SK-N-SH treated with all-trans-retinoic acid at 6 μM for 48 hours (cell line): ENCODE results near the gene AXIN1.

ENCODE experiments used
- ATAC-seq: fragments of 200-7000 bp; cut with Tn5 transposase; 3 replicates; pipeline ENCODE4 v1.9.1; 2020; ENCODE audit warnings: mild to moderate bottlenecking, moderate library complexity
- ARNTL ChIP-seq: fragments of 450-650 bp; formaldehyde crosslinking; IDR thresholded peaks from 2 replicates; pipeline ENCODE4 v1.5.0; 2020; ENCODE audit warnings: low read depth, mild to moderate bottlenecking, moderate library complexity, borderline replicate concordance
- BACH2 ChIP-seq: fragments of 250-450 bp; sonication (Bioruptor Pico); IDR thresholded peaks from 2 replicates; pipeline ENCODE4 v1.9.0; 2021; ENCODE audit warnings: mild to moderate bottlenecking, borderline replicate concordance
- CSDC2 ChIP-seq: fragments of 250-450 bp; sonication (Bioruptor Pico); IDR thresholded peaks from 2 replicates; pipeline ENCODE4 v1.5.0; 2020; ENCODE audit warnings: mild to moderate bottlenecking, moderate library complexity
- ISL1 ChIP-seq: fragments of 250-450 bp; sonication (Bioruptor Pico); IDR thresholded peaks from 2 replicates; pipeline ENCODE4 v2.1.2; 2022; ENCODE audit warnings: mild to moderate bottlenecking, moderate library complexity
- PPARA ChIP-seq: fragments of 250-450 bp; sonication (Bioruptor Pico); IDR thresholded peaks from 2 replicates; pipeline ENCODE4 v1.5.0; 2020; ENCODE audit warnings: mild to moderate bottlenecking, borderline replicate concordance
- RARB ChIP-seq: fragments of 250-450 bp; sonication (Bioruptor Pico); IDR thresholded peaks from 2 replicates; pipeline ENCODE4 v1.8.0; 2021; ENCODE audit warnings: mild to moderate bottlenecking, moderate library complexity
- SNAI2 ChIP-seq: fragments of 250-450 bp; sonication (Bioruptor Pico); IDR thresholded peaks from 2 replicates; pipeline ENCODE4 v1.5.0; 2020; ENCODE audit warnings: mild to moderate bottlenecking, moderate library complexity
- TCF4 ChIP-seq: fragments of 250-450 bp; sonication (Bioruptor Pico); IDR thresholded peaks from 2 replicates; pipeline ENCODE4 v1.8.0; 2021; ENCODE audit warnings: mild to moderate bottlenecking, moderate library complexity, borderline replicate concordance
- TSHZ2 ChIP-seq: fragments of 250-450 bp; sonication (Bioruptor Pico); IDR thresholded peaks from 2 replicates; pipeline ENCODE4 v1.5.0; 2020; ENCODE audit warnings: mild to moderate bottlenecking, moderate library complexity
- ZFP3 ChIP-seq: fragments of 250-450 bp; sonication (Bioruptor Pico); IDR thresholded peaks from 2 replicates; pipeline ENCODE4 v1.5.0; 2020; ENCODE audit warnings: mild to moderate bottlenecking, moderate library complexity
- ZFP30 ChIP-seq: fragments of 450-650 bp; formaldehyde crosslinking; IDR thresholded peaks from 2 replicates; pipeline ENCODE4 v1.5.0; 2022; ENCODE audit warnings: mild to moderate bottlenecking, moderate library complexity
- ZNF70 ChIP-seq: fragments of 450-650 bp; formaldehyde crosslinking; IDR thresholded peaks from 2 replicates; pipeline ENCODE4 v1.5.0; 2020; ENCODE audit warnings: mild to moderate bottlenecking, moderate library complexity
- ZNF8 ChIP-seq: fragments of 450-650 bp; formaldehyde crosslinking; IDR thresholded peaks from 2 replicates; pipeline ENCODE4 v1.5.0; 2020; ENCODE audit warnings: mild to moderate bottlenecking, moderate library complexity
- TF ChIP-seq, protein P1 (sequence below): fragments of 250-450 bp; sonication (Bioruptor Pico); IDR thresholded peaks from 2 replicates; pipeline ENCODE4 v1.8.0; 2020; ENCODE audit warnings: mild to moderate bottlenecking, moderate library complexity, borderline replicate concordance
- TF ChIP-seq, protein P2 (sequence below): fragments of 250-450 bp; sonication (Bioruptor Pico); IDR thresholded peaks from 2 replicates; pipeline ENCODE4 v1.5.1; 2021; ENCODE audit warnings: mild to moderate bottlenecking, moderate library complexity
- TF ChIP-seq, protein P3 (sequence below): fragments of 250-450 bp; sonication (Bioruptor Pico); IDR thresholded peaks from 2 replicates; pipeline ENCODE4 v1.5.1; 2020; ENCODE audit warnings: low read depth, mild to moderate bottlenecking, moderate library complexity
- TF ChIP-seq, protein P4 (sequence below): fragments of 250-450 bp; sonication (Bioruptor Pico); IDR thresholded peaks from 2 replicates; pipeline ENCODE4 v1.8.0; 2021; ENCODE audit warnings: low read depth, mild to moderate bottlenecking, moderate library complexity, borderline replicate concordance

Gene AXIN1

DNA sequence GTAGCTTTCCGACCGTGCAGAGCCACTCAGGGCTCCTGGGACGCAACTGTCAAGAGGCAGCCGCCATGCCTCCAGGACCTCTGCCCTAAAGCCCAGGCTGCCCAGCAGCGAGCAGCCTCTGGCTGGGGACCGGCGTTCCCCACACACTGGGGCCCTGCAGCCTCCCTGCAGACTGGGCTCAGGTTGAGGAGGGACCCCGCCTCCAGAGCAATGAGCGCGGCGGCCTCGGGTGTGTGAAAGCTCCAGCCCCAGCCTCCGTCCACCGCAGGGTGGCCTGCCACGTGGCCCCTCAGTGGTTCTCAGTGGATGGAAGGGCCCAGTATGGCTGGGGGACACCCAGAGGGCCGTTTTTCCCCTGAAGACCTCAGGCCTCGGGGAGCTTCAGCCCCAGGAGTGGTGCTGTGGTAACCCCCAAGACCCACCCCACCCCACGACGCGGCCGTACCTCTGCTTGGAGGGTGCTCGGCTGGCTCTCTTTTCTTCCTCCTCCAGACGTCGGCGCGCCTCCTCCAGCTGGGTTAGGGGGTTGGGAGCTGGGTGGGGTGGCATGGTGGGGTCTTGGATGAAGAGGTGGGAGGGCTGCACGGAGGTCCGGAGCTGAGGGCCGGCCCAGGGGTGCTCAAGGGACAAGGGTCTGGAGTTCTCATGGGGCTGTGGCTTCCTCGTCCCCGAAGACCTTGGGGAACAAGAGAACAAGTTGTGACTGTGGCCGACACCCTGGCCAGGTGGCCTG is 59.3 kb downstream of the AXIN1 start:
- TF ChIP-seq TCF4 (no peak), ARNTL (no peak), ZNF8 (CRISPR knock-in tag) (no peak), ZFP3 (CRISPR knock-in tag) (no peak), BACH2 (no peak)
- TF ChIP-seq, protein P1, sequence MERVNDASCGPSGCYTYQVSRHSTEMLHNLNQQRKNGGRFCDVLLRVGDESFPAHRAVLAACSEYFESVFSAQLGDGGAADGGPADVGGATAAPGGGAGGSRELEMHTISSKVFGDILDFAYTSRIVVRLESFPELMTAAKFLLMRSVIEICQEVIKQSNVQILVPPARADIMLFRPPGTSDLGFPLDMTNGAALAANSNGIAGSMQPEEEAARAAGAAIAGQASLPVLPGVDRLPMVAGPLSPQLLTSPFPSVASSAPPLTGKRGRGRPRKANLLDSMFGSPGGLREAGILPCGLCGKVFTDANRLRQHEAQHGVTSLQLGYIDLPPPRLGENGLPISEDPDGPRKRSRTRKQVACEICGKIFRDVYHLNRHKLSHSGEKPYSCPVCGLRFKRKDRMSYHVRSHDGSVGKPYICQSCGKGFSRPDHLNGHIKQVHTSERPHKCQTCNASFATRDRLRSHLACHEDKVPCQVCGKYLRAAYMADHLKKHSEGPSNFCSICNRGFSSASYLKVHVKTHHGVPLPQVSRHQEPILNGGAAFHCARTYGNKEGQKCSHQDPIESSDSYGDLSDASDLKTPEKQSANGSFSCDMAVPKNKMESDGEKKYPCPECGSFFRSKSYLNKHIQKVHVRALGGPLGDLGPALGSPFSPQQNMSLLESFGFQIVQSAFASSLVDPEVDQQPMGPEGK (CRISPR knock-in tag) = no peak
- TF ChIP-seq, all 23 proteins: peak for 0
- no peak for ATAC-seq

GRCh38 chr16:291539-291938 is 61.0 kb downstream of the AXIN1 start:
- TF ChIP-seq ARNTL (no peak), ZFP30 (no peak), PPARA (CRISPR knock-in tag) (no peak), RARB (CRISPR knock-in tag) (no peak), CSDC2 (CRISPR knock-in tag) (no peak), ZNF8 (CRISPR knock-in tag) (no peak), BACH2 (no peak), TSHZ2 (CRISPR knock-in tag) (no peak), SNAI2 (CRISPR knock-in tag) (no peak), ISL1 (no peak), TCF4 (no peak), ZFP3 (CRISPR knock-in tag) (no peak), ZNF70 (CRISPR knock-in tag) (no peak)
- TF ChIP-seq, protein P2, sequence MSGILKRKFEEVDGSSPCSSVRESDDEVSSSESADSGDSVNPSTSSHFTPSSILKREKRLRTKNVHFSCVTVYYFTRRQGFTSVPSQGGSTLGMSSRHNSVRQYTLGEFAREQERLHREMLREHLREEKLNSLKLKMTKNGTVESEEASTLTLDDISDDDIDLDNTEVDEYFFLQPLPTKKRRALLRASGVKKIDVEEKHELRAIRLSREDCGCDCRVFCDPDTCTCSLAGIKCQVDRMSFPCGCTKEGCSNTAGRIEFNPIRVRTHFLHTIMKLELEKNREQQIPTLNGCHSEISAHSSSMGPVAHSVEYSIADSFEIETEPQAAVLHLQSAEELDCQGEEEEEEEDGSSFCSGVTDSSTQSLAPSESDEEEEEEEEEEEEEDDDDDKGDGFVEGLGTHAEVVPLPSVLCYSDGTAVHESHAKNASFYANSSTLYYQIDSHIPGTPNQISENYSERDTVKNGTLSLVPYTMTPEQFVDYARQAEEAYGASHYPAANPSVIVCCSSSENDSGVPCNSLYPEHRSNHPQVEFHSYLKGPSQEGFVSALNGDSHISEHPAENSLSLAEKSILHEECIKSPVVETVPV (CRISPR knock-in tag) = no peak
- TF ChIP-seq, protein P3, sequence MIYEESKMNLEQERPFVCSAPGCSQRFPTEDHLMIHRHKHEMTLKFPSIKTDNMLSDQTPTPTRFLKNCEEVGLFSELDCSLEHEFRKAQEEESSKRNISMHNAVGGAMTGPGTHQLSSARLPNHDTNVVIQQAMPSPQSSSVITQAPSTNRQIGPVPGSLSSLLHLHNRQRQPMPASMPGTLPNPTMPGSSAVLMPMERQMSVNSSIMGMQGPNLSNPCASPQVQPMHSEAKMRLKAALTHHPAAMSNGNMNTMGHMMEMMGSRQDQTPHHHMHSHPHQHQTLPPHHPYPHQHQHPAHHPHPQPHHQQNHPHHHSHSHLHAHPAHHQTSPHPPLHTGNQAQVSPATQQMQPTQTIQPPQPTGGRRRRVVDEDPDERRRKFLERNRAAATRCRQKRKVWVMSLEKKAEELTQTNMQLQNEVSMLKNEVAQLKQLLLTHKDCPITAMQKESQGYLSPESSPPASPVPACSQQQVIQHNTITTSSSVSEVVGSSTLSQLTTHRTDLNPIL (CRISPR knock-in tag) = no peak
- TF ChIP-seq, protein P4, sequence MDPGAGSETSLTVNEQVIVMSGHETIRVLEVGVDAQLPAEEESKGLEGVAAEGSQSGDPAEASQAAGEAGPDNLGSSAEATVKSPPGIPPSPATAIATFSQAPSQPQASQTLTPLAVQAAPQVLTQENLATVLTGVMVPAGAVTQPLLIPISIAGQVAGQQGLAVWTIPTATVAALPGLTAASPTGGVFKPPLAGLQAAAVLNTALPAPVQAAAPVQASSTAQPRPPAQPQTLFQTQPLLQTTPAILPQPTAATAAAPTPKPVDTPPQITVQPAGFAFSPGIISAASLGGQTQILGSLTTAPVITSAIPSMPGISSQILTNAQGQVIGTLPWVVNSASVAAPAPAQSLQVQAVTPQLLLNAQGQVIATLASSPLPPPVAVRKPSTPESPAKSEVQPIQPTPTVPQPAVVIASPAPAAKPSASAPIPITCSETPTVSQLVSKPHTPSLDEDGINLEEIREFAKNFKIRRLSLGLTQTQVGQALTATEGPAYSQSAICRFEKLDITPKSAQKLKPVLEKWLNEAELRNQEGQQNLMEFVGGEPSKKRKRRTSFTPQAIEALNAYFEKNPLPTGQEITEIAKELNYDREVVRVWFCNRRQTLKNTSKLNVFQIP (CRISPR knock-in tag) = no peak
- ATAC-seq = no peak

- TF ChIP-seq RARB (CRISPR knock-in tag) (no peak), ARNTL (no peak), CSDC2 (CRISPR knock-in tag) (no peak)
- no peak for ATAC-seq
Observed at GRCh38 chr16:290681-291405, 61.7 kb downstream of the AXIN1 start.
